Pancreas (tissue), 10 donors: ENCODE data around the gene MYLK. TPM values are rescaled to one million over a fixed set of nuclear protein-coding genes. Genes with fewer than 3 reads are reported as not detected.
A peak's percentile ranks its signal among the peaks of the same experiment; 100 is the strongest.

ENCODE experiments used
- ATAC-seq, 4 donors: fragments of 200-7000 bp; cut with Tn5 transposase; one replicate each; pipeline versions ENCODE4 v1.8.0 to v1.9.1; 2020; ENCODE audit warnings: mild to moderate bottlenecking in 4 of 4, moderate library complexity in 4 of 4
- DNase-seq, 6 donors: peaks; one replicate each; pipeline ENCODE4 v3.0.0-alpha.2; 2020
- FAIRE-seq: peaks from 2 replicates; lab custom pipeline; 2012; peaks lifted over from hg19 to GRCh38; lab: Jason Lieb, UNC
- H3K27ac ChIP-seq, 4 donors: fragments of 200-600 bp; sonication (generic); 1 replicate in 3 of 4; 2 replicates in 1 of 4; pipeline versions ENCODE4 v1.5.0 to v1.8.0; 2020
- H3K27me3 ChIP-seq, 4 donors: fragments of 200-600 bp; one replicate each; pipeline ENCODE4 v1.8.0; 2021
- H3K36me3 ChIP-seq, 3 donors: fragments of 200-600 bp; sonication (generic) in 1 of 3; one replicate each; pipeline versions ENCODE4 v1.5.0 to v1.8.0; 2020 to 2021
- H3K4me1 ChIP-seq, 3 donors: fragments of 200-600 bp; one replicate each; pipeline ENCODE4 v1.8.0; 2021
- H3K4me3 ChIP-seq, 4 donors: fragments of 200-600 bp; sonication (generic) in 2 of 4; one replicate each; pipeline versions ENCODE4 v1.5.0 to v1.8.0; 2020 to 2021
- H3K9me3 ChIP-seq, 4 donors: fragments of 200-600 bp; one replicate each; pipeline ENCODE4 v1.8.0; 2021
- CTCF ChIP-seq, 4 donors: fragments of 200-600 bp; sonication (generic) in 3 of 4; IDR thresholded peaks; one replicate each; pipeline versions ENCODE4 v1.5.0 to v1.8.0; 2021; ENCODE audit warnings: antibody characterized with exemption in 4 of 4
- WGBS, 2 donors: extraction: QIAGEN DNeasy Blood & Tissue Kit; methylation state at CpG; one replicate each; pipeline ENCODE4 v1.1.7; 2013; 5-methylcytosine and 5-hydroxymethylcytosine counted together
- intact Hi-C, 3 donors: fragments of 100-400 bp; cut with DNase I; formaldehyde crosslinking; loops; one replicate each; pipeline versions ENCODE4 v1.11.1 to v1.14.2; 2022
- polyA plus RNA-seq, 2 donors: library from polyadenylated mRNA; stranded (reverse); fragments of 200-250 nt; gene quantifications; one replicate each; pipeline ENCODE4 v1.2.3, GENCODE V29; 2013
- total RNA-seq, 6 donors: library from RNA; stranded (reverse); fragmentation: NEBNext Ultra II Directional in 4 of 6; extraction: Animal tissue kit (Norgen Biotek cat#: 25700) in 4 of 6; gene quantifications; one replicate each; pipeline versions ENCODE4 v1.2.1 to v1.2.4, GENCODE V29; 2021 to 2023
- donor health status: healthy with polysubstance abuse.
- donor health status: DM: no; HTN: no; CAD: no; lungs with moderate emphysema.
- donor health status: DM: no; HTN: no; CAD: no.
- donor health status: control.
- donor health status: control.
- donor health status: Bipolar disorder and iron deficiency.
- donor health status: DM: yes; HTN: yes; CAD: no.
- donor health status: DM: no; HTN: no; CAD: no.
- donor health status: DM: no; HTN: no; CAD: no.
- donor health status: DM: yes; HTN: yes; CAD: no.

MYLK gene
- total and polyA plus RNA-seq, 8 donors = 3.1 to 12.0 (median 6.7) TPM

- Histone ChIP-seq H3K27me3 (no peaks in the 10 kb centered on the region), H3K27ac (no peak overlapping the region), H3K4me1 (peaks cover 3 to 7% (median 3%) of the 10 kb centered on the region in 3 donors), H3K36me3 (no peaks in the 10 kb centered on the region), H3K4me3 (no peak overlapping the region), H3K9me3 (no peaks in the 10 kb centered on the region)
- FAIRE-seq (no peak), ATAC-seq (no peak), DNase-seq (no peak)
- WGBS, 2 donors = 78 to 91% methylated on average over 1 of the region's 1 CpG
- intact Hi-C loops = no loop called here
- TF ChIP-seq CTCF (IDR thresholded peaks at IDR 0.05) = no peak
Measured at GRCh38 chr3:123760817-123761216, 123.3 kb downstream of the MYLK start.

GRCh38 chr3:123759871-123760270 is 124.3 kb downstream of the MYLK start:
- no peak for TF ChIP-seq CTCF (IDR thresholded peaks at IDR 0.05)
- no peaks in the 10 kb centered on the region for H3K27me3 ChIP-seq
- no peak for ATAC-seq
- 98 to 99% methylated on average over 4 of the region's 4 CpGs for WGBS, 2 donors
- FAIRE-seq = no peak
- peaks cover 6 to 15% (median 10%) of the 10 kb centered on the region in 3 donors for H3K4me1 ChIP-seq
- no peaks in the 10 kb centered on the region for H3K36me3 ChIP-seq
- no peak overlapping the region for H3K27ac ChIP-seq
- H3K9me3 ChIP-seq = no peaks in the 10 kb centered on the region
- intact Hi-C loops = no loop called here
- DNase-seq = no peak
- no peak overlapping the region for H3K4me3 ChIP-seq

GRCh38 chr3:123759311-123759710 is 124.8 kb downstream of the MYLK start:
- FAIRE-seq (no peak), ATAC-seq (no peak), DNase-seq (no peak)
- no peak for TF ChIP-seq CTCF (IDR thresholded peaks at IDR 0.05)
- Histone ChIP-seq H3K27ac (no peak overlapping the region), H3K4me3 (no peak overlapping the region), H3K27me3 (no peaks in the 10 kb centered on the region), H3K36me3 (no peaks in the 10 kb centered on the region), H3K4me1 (peaks cover 12 to 20% (median 15%) of the 10 kb centered on the region in 3 donors), H3K9me3 (no peaks in the 10 kb centered on the region)
- intact Hi-C loops = no loop called here
- WGBS, 2 donors = 48 to 53% methylated on average over 3 of the region's 3 CpGs

- no peak for DNase-seq
- Histone ChIP-seq H3K27me3 (no peaks in the 10 kb centered on the region), H3K27ac (peak overlapping the region in 2 of 4 donors; percentile 2 to 10), H3K9me3 (no peaks in the 10 kb centered on the region), H3K4me3 (no peak overlapping the region), H3K4me1 (peaks cover 12 to 22% (median 16%) of the 10 kb centered on the region in 3 donors), H3K36me3 (no peaks in the 10 kb centered on the region)
- peak in 1 of 4 donors; percentile 24 for ATAC-seq
- 37 to 38% methylated on average over 2 of the region's 2 CpGs for WGBS, 2 donors
- no peak for FAIRE-seq
- no peak for TF ChIP-seq CTCF (IDR thresholded peaks at IDR 0.05)
- intact Hi-C loops = no loop called here
Measured at GRCh38 chr3:123758081-123758564, 126.0 kb downstream of the MYLK start.

GRCh38 chr3:123757281-123757940 is 126.7 kb downstream of the MYLK start:
- DNase-seq (no peak), ATAC-seq (peak in 2 of 4 donors; percentile 10 to 43), FAIRE-seq (no peak)
- 78 to 85% methylated on average over 5 of the region's 5 CpGs for WGBS, 2 donors
- peaks cover 12 to 22% (median 16%) of the 10 kb centered on the region in 3 donors for H3K4me1 ChIP-seq
- no peaks in the 10 kb centered on the region for H3K9me3 ChIP-seq
- H3K36me3 ChIP-seq = no peaks in the 10 kb centered on the region
- no peaks in the 10 kb centered on the region for H3K27me3 ChIP-seq
- H3K27ac ChIP-seq = peak overlapping the region in 3 of 4 donors; percentile 8 to 68 (median 34)
- intact Hi-C loops = no loop called here
- H3K4me3 ChIP-seq = no peak overlapping the region
- no peak for TF ChIP-seq CTCF (IDR thresholded peaks at IDR 0.05)
